HepG2 (cell line): ENCODE results near the gene MSI2. TPM values are rescaled to one million over a fixed set of nuclear protein-coding genes. Genes with fewer than 3 reads are reported as not detected.

ENCODE experiments used
- ARHGAP35 ChIP-seq: sonication (generic); formaldehyde crosslinking; IDR thresholded peaks from 2 replicates; pipeline ENCODE4 v1.9.0; 2022; ENCODE audit warnings: mild to moderate bottlenecking, inconsistent platforms, moderate library complexity, missing genetic modification reagents, borderline replicate concordance
- ATAD3A ChIP-seq: sonication (generic); formaldehyde crosslinking; IDR thresholded peaks from 2 replicates; pipeline ENCODE4 v1.4.0; 2020; ENCODE audit warnings: missing genetic modification reagents
- ATF6 ChIP-seq: sonication (generic); formaldehyde crosslinking; conservative IDR thresholded peaks from 2 replicates; pipeline ENCODE4 v1.4.0; 2020; ENCODE audit warnings: missing genetic modification reagents
- MTA3 ChIP-seq: sonication (generic); formaldehyde crosslinking; IDR thresholded peaks from 2 replicates; pipeline ENCODE4 v1.4.0; 2020; ENCODE audit warnings: missing genetic modification reagents
- NFKB2 ChIP-seq: sonication (generic); formaldehyde crosslinking; IDR thresholded peaks from 2 replicates; pipeline ENCODE4 v1.4.0; 2020; ENCODE audit warnings: missing genetic modification reagents, borderline replicate concordance
- NRL ChIP-seq: sonication (generic); formaldehyde crosslinking; IDR thresholded peaks from 2 replicates; pipeline ENCODE4 v1.5.0; 2020; ENCODE audit warnings: missing genetic modification reagents, mild to moderate bottlenecking, moderate library complexity, borderline replicate concordance
- SMAD1 ChIP-seq: sonication (generic); formaldehyde crosslinking; IDR thresholded peaks from 2 replicates; pipeline ENCODE4 v1.4.0; 2020; ENCODE audit warnings: missing genetic modification reagents, low read depth, mild to moderate bottlenecking, borderline replicate concordance
- TFE3 ChIP-seq: IDR thresholded peaks from 2 replicates; pipeline ENCODE4 v1.6.1; 2016
- ZNF512B ChIP-seq: sonication (generic); formaldehyde crosslinking; IDR thresholded peaks from 2 replicates; pipeline ENCODE4 v1.5.1; 2020; ENCODE audit warnings: missing genetic modification reagents, mild to moderate bottlenecking, borderline replicate concordance
- ZNF569 ChIP-seq: sonication (generic); formaldehyde crosslinking; IDR thresholded peaks from 2 replicates; pipeline ENCODE4 v1.5.0; 2020; ENCODE audit warnings: mild to moderate bottlenecking, missing genetic modification reagents, moderate library complexity, borderline replicate concordance
- ZNF598 ChIP-seq: sonication (generic); formaldehyde crosslinking; IDR thresholded peaks from 2 replicates; pipeline ENCODE4 v1.5.1; 2020; ENCODE audit warnings: mild to moderate bottlenecking, missing genetic modification reagents, borderline replicate concordance
- ZNF710 ChIP-seq: sonication (generic); formaldehyde crosslinking; IDR thresholded peaks from 2 replicates; pipeline ENCODE4 v1.5.0; 2020; ENCODE audit warnings: mild to moderate bottlenecking, missing genetic modification reagents, borderline replicate concordance
- ZNF782 ChIP-seq: sonication (generic); formaldehyde crosslinking; IDR thresholded peaks from 2 replicates; pipeline ENCODE4 v1.4.0; 2020; ENCODE audit warnings: missing genetic modification reagents, mild to moderate bottlenecking, borderline replicate concordance
- polyA plus RNA-seq, 8 experiments: library from polyadenylated mRNA; depleted of rRNA in 3 of 8; stranded (reverse) in 7 of 8; unstranded in 1 of 8; fragments of >200 nt; fragmentation: Illumina TruSeq in 4 of 8; extraction: Trizol in 4 of 8; gene quantifications; 2 replicates each; pipeline versions ENCODE4 v1.2.1 to v1.2.3, GENCODE V29; 2011 to 2016; ENCODE audit warnings: low read depth in 4 of 8, missing spikeins in 1 of 8, mixed read lengths in 1 of 8; ENCODE audit not compliant: insufficient read depth in 1 of 8
- total RNA-seq, 5 experiments: library from RNA; depleted of rRNA; stranded (reverse); fragments of >200 nt; fragmentation: Illumina TruSeq; extraction: Trizol; gene quantifications; 2 replicates each; pipeline ENCODE4 v1.2.3, GENCODE V29; 2016; ENCODE audit warnings: low read depth in 1 of 5

The MSI2 gene
- total and polyA plus RNA-seq, 2 of the 13 experiments (the other 11 are each of a cell fraction or from before 2014, with no cell fraction given) = 77.5 to 78.4 TPM

GRCh38 chr17:57257895-57258851 is 1.9 kb downstream of the MSI2 start (continued):
- TF ChIP-seq ATF6 (CRISPR knock-in tag) = no peak
- TF ChIP-seq SMAD1 (CRISPR knock-in tag) = no peak
- no peak for TF ChIP-seq ZNF710 (CRISPR knock-in tag)
- TF ChIP-seq ZNF512B (CRISPR knock-in tag) = peak; percentile 57; the same call in 1 of the 2 replicates
- TF ChIP-seq ZNF782 (CRISPR knock-in tag) = no peak
- no peak for TF ChIP-seq ZNF569
- TF ChIP-seq ATAD3A = no peak
- no peak for TF ChIP-seq ARHGAP35 (CRISPR knock-in tag)
- 0 out of 2 replicates have a peak, but pooled peaks have one; percentile 12 for TF ChIP-seq TFE3 (CRISPR knock-in tag)
- TF ChIP-seq NFKB2 (CRISPR knock-in tag) = peak; percentile 55; the same call in 1 of the 2 replicates
- TF ChIP-seq ZNF598 = peak; percentile 77; the same call in 1 of the 2 replicates
- TF ChIP-seq MTA3 (CRISPR knock-in tag) = no peak
- no peak for TF ChIP-seq NRL (CRISPR knock-in tag)
